Epithelial cell of esophagus (primary cell): Measurements from ENCODE around the gene DIPK1B.

Experiments used
- DNase-seq: peaks from one replicate; pipeline ENCODE4 v3.0.0; 2010; ENCODE audit warnings: low read depth
- H3K4me3 ChIP-seq: 2 replicates; pipeline ENCODE4 v1.5.1; 2011; ENCODE audit warnings: mild to moderate bottlenecking, low read length, control low read depth
- TF ChIP-seq, protein P1 (sequence below): IDR thresholded peaks from 2 replicates; pipeline ENCODE4 v1.5.1; 2011; ENCODE audit warnings: low read depth, mild to moderate bottlenecking, low read length, control low read depth, inconsistent platforms; ENCODE audit not compliant: insufficient read depth; ENCODE audit errors: missing control alignments

Gene DIPK1B

DNA sequence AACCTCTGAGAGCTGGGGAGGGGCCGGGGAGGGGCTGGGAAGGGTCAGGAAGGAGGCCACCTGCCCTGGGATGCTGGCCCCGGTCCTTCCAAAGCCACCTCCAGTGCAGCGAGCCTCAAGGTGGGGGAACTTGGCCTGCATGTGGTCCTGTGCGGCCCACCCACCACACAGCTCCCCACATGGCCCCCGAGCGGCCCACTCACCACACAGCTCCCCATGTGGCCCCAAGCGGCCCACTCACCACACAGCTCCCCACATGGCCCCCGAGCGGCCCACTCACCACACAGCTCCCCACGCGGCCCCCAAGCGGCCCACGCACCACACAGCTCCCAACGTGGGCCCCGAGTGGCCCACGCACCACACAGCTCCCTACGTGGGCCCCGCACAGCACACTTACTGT lies 32.4 kb downstream of the DIPK1B start:
- TF ChIP-seq, protein P1, sequence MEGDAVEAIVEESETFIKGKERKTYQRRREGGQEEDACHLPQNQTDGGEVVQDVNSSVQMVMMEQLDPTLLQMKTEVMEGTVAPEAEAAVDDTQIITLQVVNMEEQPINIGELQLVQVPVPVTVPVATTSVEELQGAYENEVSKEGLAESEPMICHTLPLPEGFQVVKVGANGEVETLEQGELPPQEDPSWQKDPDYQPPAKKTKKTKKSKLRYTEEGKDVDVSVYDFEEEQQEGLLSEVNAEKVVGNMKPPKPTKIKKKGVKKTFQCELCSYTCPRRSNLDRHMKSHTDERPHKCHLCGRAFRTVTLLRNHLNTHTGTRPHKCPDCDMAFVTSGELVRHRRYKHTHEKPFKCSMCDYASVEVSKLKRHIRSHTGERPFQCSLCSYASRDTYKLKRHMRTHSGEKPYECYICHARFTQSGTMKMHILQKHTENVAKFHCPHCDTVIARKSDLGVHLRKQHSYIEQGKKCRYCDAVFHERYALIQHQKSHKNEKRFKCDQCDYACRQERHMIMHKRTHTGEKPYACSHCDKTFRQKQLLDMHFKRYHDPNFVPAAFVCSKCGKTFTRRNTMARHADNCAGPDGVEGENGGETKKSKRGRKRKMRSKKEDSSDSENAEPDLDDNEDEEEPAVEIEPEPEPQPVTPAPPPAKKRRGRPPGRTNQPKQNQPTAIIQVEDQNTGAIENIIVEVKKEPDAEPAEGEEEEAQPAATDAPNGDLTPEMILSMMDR: no peak
- no peak for DNase-seq
- H3K4me3 ChIP-seq: no peak overlapping the region

DNA sequence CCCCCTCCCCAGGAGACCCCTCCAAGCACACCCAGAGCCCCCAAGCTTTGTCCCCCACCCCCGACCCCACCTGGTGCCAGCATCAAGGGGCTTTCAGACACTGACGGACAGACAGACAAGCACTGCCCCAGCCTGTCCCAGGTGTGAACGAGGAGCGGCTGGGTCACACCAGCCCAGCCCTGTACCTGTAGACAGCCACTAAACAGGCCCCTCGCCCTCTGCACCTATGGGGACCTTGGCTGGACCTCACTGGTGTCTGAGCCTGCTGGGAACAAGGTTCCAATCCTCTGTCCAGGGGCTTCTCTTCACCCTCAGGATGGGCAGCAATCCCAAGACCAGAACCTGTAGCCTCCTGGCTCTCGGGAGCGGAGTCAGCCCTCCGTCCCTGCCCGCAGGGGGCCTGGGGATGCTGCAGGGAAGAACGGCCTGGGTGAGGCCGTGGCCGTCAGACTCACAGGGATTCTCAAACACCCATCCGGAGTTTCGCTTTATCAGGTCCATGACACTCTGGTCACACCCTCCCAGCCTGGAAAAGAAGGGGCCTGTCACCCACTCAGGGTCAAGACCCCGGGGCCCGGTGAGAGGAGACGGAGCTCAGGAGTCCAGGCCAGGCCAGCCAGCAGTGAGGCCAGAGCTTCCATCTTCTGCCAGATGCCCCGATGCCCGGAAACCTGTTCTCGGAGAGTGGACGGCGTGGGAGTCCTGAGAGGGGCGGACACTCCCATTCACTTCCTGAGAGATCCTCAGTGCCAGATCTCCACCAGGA lies 33.2 kb downstream of the DIPK1B start:
- TF ChIP-seq, protein P1: no peak
- H3K4me3 ChIP-seq: no peak overlapping the region
- no peak for DNase-seq

DNA sequence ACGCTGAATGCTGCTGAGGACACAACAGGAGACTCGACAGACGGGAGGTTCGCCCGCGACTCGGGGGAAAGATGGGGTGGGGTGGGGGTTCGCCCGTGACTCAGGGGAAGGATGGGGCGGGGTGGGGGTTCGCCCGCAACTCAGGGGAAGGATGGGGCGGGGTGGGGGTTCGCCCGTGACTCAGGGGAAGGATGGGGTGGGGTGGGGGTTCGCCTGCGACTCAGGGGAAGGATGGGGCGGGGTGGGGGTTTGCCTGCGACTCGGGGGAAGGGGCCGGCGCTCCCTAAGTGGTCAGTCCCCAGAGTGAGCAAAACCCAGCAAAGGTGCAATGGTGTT lies 33.8 kb downstream of the DIPK1B start:
- no peak for DNase-seq
- TF ChIP-seq, protein P1: no peak

DNA sequence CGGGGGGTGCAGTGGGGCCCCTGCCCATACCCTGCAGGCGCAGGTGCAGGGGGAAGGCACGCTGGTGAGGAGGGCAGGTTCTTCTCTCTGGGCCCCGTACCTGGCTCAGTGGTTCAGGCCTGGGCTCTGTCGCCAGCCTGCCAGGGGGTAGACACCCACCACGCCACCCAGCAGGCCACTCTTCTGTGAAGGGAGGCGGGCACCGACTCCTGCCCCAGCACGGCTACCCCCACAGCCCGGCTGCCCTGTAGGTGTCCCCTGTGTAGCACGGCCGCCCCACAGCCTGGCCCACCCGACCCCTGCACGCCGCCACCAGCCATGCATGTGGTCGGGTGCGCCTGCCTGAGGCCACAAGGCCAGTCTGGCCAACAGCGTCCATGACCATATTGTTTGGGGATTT lies 34.2 kb downstream of the DIPK1B start:
- H3K4me3 ChIP-seq: no peak overlapping the region
- TF ChIP-seq, protein P1: no peak
- no peak for DNase-seq

More for the DNA sequence above, 33.8 kb downstream of the DIPK1B start:
- no peak overlapping the region for H3K4me3 ChIP-seq

DNA sequence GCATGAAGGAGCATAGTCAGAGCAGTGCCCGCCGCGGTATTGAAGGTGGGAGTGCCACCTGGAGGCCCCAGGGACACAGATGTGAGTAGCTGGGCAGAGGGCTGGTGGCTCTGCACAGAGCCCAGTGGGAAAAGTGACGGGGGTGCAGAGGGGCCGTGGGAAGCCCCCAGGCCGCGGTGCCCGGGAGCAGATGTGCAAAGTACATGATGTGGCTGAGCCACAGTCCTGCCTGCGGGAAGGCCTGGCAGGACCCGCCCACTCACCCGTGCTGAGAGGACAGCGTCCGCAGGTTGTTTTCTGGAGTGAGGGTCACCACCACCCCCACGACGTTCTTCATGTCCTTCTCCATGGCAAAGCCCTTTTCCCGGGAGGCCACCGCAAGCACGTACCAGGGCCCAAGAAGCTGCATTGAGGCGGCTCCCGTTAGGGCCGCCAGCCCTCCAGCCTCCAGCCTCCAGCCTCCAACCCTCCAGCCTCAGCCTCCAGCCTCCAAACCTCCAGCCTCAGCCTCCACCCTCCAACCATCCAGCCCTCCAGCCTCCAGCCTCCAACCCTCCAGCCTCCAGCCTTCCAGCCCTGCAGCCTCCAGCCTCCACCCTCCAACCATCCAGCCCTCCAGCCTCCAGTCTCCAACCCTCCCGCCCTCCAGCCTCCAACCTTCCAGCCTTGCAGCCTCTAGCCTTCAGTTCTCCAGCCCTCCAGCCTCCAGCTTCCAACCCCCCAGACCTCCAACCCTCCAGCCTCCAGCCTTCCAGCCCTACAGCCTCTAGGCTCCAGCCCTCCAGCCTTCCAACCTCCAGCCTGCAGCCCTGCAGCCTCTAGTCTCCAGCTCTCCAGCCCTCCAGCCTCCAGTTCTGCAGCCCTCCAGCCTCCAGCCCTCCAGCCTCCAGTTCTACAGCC lies 35.0 kb downstream of the DIPK1B start:
- H3K4me3 ChIP-seq: no peak overlapping the region
- DNase-seq: no peak
- TF ChIP-seq, protein P1: no peak

DNA sequence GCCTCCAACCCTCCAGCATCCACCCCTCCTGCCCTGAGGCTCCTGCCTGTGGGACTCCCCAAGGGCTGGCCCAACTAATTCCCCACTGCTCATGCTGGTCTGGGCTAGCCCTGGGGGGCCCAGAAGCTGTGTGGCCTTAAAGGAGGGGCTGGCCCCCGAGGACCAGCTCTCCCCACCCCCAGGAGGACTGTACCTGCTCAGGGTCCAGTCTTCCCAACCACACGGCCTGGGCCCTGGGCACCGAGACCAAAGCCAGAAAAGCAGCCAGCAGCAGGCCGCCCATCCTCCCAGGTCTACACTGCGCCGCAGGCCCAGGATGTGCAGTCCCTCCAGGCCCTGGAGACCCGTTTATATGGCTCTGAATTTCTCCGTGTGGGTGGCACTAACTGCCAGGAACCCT lies 35.8 kb downstream of the DIPK1B start, which contains the start of gene LCN6:
TSS of gene LCN6 (minus strand) at position 325 of the 400 bp plus-strand sequence. CDS start at position 283, 42 bp downstream.
- no peak for DNase-seq
- no peak within 1 kb of the TSS for H3K4me3 ChIP-seq
- TF ChIP-seq, protein P1: no peak
